GM10248 (cell line): ENCODE results near the gene RPL10L.

Source experiments
- CTCF ChIA-PET: fragments of 300-600 bp; sonication (Branson Sonifier 250); formaldehyde crosslinking; extraction: SDS; loops from one replicate; lab custom pipeline; 2021; ENCODE audit warnings: antibody characterized with exemption; lab: Yijun Ruan, JAX
- POLR2A ChIA-PET: fragments of 350-650 bp; sonication (Branson Sonifier 250); formaldehyde crosslinking; extraction: SDS; loops from one replicate; lab custom pipeline; 2020; ENCODE audit warnings: antibody characterized with exemption; lab: Yijun Ruan, JAX
- DNase-seq: peaks from one replicate; pipeline ENCODE4 v3.0.0; 2012; ENCODE audit errors: extremely low spot score
- TF ChIP-seq, protein P1 (sequence below): IDR thresholded peaks from 2 replicates; pipeline ENCODE4 v1.5.1; 2012; ENCODE audit warnings: mild to moderate bottlenecking, low read depth; ENCODE audit errors: extremely low read depth, missing control alignments, control extremely low read depth

RPL10L gene

DNA sequence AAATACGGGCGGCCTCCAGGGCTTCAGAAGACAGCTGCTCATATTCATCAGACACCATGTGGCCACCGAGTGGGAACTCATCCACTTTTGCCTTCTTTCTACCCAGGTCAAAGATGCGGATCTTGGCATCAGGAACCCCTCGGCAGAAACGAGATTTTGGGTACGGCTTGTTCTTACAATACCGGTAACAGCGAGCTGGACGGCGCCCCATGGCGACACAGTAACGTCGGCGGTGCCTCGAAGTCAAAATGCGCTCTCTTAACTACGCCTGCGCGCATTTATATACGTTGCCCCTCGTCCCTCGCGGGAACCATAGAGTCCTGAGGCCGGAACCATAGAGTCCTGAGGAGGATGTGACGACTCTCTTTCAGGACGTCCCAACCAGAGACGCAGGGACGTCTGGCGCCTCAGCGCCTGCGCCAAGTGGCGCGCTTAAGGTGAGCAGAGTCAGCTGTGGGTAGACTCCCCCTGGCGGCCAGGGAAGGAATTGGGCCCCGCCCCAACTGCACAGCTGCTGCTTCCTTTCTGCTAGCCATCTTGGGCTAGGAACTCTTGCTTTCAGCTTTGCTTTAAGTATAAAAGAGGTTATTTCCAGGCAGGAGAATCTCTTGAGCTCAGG lies at the start of gene RPL10L:
TSS of gene RPL10L (minus strand) at position 256 of the 619 bp plus-strand sequence. CDS start at position 211, 45 bp downstream.
- CTCF ChIA-PET: interaction anchor here (1.3 kb wide), 1 partner anchor 10 kb away, joined by 6 read pairs; no protein-coding TSS in a partner anchor
- POLR2A ChIA-PET: no interaction called here
- TF ChIP-seq, protein P1, sequence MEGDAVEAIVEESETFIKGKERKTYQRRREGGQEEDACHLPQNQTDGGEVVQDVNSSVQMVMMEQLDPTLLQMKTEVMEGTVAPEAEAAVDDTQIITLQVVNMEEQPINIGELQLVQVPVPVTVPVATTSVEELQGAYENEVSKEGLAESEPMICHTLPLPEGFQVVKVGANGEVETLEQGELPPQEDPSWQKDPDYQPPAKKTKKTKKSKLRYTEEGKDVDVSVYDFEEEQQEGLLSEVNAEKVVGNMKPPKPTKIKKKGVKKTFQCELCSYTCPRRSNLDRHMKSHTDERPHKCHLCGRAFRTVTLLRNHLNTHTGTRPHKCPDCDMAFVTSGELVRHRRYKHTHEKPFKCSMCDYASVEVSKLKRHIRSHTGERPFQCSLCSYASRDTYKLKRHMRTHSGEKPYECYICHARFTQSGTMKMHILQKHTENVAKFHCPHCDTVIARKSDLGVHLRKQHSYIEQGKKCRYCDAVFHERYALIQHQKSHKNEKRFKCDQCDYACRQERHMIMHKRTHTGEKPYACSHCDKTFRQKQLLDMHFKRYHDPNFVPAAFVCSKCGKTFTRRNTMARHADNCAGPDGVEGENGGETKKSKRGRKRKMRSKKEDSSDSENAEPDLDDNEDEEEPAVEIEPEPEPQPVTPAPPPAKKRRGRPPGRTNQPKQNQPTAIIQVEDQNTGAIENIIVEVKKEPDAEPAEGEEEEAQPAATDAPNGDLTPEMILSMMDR: no peak
- no peak for DNase-seq

DNA sequence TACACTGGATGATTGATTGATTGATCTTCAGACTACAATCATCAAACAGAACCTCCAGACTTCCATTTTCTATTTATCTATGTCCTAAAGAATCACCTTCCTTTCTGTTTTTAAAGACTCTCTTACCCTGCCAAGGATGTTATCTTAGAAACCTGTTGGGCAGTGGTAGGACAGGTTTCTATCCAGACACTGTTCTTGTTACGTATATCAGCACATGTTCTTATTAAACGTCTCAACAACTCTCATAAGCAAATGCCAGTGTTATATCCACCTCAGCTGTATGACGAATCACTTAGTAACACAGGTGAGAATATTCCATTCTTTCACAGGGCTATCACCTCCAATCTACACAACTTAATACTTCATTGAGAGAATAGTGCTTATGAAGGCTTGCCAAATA lies 40.2 kb upstream of the RPL10L start:
- DNase-seq: no peak
- CTCF ChIA-PET: interaction anchor here (0.7 to 1.6 kb wide), 2 partner anchors 44 to 150 kb away, joined by 3 read pairs; no protein-coding TSS in a partner anchor
- TF ChIP-seq, protein P1: no peak
- POLR2A ChIA-PET: no interaction called here

DNA sequence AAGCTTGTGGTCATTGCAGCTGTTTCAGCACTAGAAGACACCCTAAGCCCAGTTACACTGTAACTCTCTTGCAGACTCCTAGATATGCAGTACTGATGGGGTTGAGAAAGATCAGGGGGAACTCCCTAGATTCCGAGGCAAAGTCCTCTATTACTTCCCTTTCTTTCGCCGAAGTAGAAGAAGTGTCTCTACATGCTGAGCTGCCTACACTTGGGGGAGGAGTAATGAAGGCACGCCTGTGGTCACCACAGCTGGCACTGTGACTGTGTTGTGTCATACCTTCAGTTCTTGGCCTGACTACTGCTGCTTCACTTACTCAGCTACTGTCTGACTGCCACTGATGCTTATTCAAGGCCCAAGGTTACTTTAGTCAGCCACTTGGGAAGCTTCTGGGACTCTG lies 35.1 kb upstream of the RPL10L start:
- ChIA-PET CTCF (interaction anchor here (0.7 kb wide), 1 partner anchor 106 kb away, joined by 3 read pairs; no protein-coding TSS in a partner anchor), POLR2A (no interaction called here)
- no peak for DNase-seq
- TF ChIP-seq, protein P1: no peak

DNA sequence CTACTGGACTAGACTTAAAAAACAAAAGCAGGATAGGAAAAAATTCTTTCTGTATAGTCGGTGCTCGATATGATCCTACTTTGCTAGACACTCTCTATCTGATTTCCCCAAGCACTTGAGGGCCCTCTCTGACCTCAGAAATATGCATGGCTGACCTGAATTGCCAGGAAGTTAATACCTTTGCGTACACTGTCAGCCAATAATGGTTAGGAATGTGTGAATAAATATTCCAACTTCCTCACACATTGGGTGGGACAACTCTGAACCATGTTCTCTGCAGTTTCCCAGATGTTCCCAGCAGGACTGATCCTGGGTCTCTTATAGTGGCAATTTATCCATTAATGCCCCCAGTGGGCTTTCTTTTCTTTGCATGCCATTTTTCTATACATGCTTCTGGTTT lies 20.5 kb upstream of the RPL10L start:
- DNase-seq: no peak
- TF ChIP-seq, protein P1: no peak
- CTCF ChIA-PET: no interaction called here
- POLR2A ChIA-PET: no interaction called here

DNA sequence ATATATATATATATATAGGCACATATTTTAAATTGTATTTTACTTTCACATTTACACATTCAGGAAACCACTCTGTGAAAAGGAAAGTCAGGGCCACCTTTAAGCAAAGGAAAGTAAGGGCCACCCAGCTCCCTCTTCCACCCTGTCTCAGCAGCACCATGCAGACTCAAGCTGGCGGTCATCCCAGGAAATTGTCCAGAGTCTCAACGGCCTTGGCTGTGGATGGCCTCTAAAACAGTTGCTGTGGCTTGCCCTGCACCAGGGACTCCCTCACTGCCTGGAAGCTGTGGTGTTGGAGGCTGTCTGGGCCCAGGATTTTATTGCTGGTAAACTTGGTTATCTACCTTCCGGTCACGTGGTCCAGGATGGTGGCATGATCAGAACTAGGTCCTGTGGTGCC lies 11.8 kb upstream of the RPL10L start:
- POLR2A ChIA-PET: no interaction called here
- CTCF ChIA-PET: no interaction called here
- DNase-seq: no peak
- TF ChIP-seq, protein P1: no peak

DNA sequence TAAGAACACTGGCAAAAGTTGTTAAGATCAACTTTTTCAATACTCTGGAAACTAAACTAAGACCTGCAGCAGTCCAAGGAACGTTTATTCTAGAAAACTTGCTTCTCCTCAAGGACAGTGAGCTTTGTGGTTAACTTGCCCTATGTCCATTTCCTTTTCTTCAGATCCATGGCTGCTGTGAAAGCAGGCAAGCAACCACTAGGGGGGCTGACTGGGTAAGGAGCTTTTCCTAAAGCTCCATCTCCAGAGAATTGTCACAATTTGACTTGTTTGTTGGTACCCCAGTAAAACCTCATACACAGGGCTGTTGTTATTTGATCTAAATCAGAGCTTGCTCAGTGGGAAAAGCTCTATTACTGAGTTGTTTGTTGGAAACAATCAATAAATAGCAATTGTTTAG lies 10.1 kb upstream of the RPL10L start:
- POLR2A ChIA-PET: no interaction called here
- CTCF ChIA-PET: interaction anchor here (1.5 kb wide), 1 partner anchor 9 kb away, joined by 6 read pairs; no protein-coding TSS in a partner anchor
- no peak for DNase-seq
- TF ChIP-seq, protein P1: no peak
